ENCODE results near the gene KLK12. TPM values are rescaled to one million over a fixed set of nuclear protein-coding genes. Genes with fewer than 3 reads are reported as not detected.
A peak's percentile ranks its signal among the peaks of the same experiment; 100 is the strongest.

Gene KLK12
- total and polyA plus RNA-seq, 2 of the 13 experiments (the other 11 are each of a cell fraction or from before 2014, with no cell fraction given): not detected

DNA sequence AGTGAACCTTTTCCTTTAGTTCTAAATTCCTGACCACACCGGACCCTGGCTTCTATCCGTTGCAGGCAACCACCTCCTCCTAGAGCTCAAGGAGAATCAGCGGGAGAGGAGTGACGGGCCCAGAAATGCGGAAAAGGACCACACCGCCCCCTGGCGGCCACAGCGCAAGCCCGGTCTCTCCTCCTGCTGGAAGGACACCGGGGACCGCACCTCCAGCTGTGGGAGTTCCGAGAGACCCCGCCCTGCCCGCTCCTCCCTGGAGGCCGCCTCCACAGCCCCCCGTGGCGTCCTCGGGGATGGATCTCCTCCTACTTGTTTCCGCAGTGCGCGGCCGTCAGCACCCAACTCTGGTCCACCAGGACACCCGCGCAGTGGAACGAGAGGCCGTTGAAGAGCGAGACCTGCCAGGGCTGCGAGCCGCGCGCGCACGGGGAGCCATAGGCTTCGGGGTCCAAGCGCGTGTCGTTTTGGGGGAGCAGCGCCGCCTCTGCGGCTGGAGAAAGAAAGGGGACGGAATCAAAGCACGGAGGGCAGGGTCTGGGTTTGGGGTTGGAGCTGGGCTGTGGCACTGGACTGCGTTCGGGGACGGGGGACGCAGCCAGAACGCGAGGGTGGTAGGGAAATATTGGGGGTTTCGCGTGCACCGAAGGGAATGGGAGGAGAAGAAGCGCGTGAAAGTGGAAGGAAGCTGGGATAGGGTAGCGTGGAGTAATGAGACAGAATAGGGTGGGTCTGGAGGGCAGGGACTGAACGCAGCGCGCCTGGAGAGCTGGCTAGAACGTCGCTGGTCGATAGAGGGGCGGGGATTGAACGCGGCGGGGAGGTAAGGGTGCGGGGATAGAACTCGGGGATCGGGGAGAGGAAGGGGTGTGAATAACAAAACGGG lies 17.8 kb downstream of the KLK12 start (continued):
- TF ChIP-seq, protein P1, sequence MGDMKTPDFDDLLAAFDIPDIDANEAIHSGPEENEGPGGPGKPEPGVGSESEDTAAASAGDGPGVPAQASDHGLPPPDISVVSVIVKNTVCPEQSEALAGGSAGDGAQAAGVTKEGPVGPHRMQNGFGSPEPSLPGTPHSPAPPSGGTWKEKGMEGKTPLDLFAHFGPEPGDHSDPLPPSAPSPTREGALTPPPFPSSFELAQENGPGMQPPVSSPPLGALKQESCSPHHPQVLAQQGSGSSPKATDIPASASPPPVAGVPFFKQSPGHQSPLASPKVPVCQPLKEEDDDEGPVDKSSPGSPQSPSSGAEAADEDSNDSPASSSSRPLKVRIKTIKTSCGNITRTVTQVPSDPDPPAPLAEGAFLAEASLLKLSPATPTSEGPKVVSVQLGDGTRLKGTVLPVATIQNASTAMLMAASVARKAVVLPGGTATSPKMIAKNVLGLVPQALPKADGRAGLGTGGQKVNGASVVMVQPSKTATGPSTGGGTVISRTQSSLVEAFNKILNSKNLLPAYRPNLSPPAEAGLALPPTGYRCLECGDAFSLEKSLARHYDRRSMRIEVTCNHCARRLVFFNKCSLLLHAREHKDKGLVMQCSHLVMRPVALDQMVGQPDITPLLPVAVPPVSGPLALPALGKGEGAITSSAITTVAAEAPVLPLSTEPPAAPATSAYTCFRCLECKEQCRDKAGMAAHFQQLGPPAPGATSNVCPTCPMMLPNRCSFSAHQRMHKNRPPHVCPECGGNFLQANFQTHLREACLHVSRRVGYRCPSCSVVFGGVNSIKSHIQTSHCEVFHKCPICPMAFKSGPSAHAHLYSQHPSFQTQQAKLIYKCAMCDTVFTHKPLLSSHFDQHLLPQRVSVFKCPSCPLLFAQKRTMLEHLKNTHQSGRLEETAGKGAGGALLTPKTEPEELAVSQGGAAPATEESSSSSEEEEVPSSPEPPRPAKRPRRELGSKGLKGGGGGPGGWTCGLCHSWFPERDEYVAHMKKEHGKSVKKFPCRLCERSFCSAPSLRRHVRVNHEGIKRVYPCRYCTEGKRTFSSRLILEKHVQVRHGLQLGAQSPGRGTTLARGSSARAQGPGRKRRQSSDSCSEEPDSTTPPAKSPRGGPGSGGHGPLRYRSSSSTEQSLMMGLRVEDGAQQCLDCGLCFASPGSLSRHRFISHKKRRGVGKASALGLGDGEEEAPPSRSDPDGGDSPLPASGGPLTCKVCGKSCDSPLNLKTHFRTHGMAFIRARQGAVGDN (CRISPR knock-in tag; IDR thresholded peaks at IDR 0.05): peak; percentile 34
- TF ChIP-seq, protein P2, sequence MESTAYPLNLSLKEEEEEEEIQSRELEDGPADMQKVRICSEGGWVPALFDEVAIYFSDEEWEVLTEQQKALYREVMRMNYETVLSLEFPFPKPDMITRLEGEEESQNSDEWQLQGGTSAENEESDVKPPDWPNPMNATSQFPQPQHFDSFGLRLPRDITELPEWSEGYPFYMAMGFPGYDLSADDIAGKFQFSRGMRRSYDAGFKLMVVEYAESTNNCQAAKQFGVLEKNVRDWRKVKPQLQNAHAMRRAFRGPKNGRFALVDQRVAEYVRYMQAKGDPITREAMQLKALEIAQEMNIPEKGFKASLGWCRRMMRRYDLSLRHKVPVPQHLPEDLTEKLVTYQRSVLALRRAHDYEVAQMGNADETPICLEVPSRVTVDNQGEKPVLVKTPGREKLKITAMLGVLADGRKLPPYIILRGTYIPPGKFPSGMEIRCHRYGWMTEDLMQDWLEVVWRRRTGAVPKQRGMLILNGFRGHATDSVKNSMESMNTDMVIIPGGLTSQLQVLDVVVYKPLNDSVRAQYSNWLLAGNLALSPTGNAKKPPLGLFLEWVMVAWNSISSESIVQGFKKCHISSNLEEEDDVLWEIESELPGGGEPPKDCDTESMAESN (CRISPR knock-in tag; conservative IDR thresholded peaks at IDR 0.05): no peak
- no peak for TF ChIP-seq BCL6 (CRISPR knock-in tag; IDR thresholded peaks at IDR 0.05)
- no peak for TF ChIP-seq KLF15 (CRISPR knock-in tag; IDR thresholded peaks at IDR 0.05; ENCODE audit: borderline replicate concordance)
- TF ChIP-seq KDM1A (CRISPR knock-in tag; IDR thresholded peaks at IDR 0.05): no peak
- no peak for TF ChIP-seq HNRNPL (IDR thresholded peaks at IDR 0.05; ENCODE audit: low read depth, low read length)
- TF ChIP-seq ZNF335 (CRISPR knock-in tag; IDR thresholded peaks at IDR 0.05): no peak
- no peak for TF ChIP-seq ZNF230 (CRISPR knock-in tag; IDR thresholded peaks at IDR 0.05)
- TF ChIP-seq EHMT2 (IDR thresholded peaks at IDR 0.05; ENCODE audit: borderline replicate concordance, low read depth, low read length): no peak
- TF ChIP-seq, protein P3, sequence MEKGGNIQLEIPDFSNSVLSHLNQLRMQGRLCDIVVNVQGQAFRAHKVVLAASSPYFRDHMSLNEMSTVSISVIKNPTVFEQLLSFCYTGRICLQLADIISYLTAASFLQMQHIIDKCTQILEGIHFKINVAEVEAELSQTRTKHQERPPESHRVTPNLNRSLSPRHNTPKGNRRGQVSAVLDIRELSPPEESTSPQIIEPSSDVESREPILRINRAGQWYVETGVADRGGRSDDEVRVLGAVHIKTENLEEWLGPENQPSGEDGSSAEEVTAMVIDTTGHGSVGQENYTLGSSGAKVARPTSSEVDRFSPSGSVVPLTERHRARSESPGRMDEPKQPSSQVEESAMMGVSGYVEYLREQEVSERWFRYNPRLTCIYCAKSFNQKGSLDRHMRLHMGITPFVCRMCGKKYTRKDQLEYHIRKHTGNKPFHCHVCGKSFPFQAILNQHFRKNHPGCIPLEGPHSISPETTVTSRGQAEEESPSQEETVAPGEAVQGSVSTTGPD (CRISPR knock-in tag; IDR thresholded peaks at IDR 0.05): no peak
- TF ChIP-seq AGO2 (optimal IDR thresholded peaks at IDR 0.05; ENCODE audit: low read depth, low read length): no peak
- no peak for TF ChIP-seq RELA (CRISPR knock-in tag; IDR thresholded peaks at IDR 0.05)
- no peak for TF ChIP-seq SP1 (IDR thresholded peaks at IDR 0.05)
- TF ChIP-seq SP1 (CRISPR knock-in tag; IDR thresholded peaks at IDR 0.05): no peak
- peak; percentile 34 for TF ChIP-seq HNRNPLL (IDR thresholded peaks at IDR 0.05; ENCODE audit: low read depth, low read length, poor library complexity, severe bottlenecking)

Data from HepG2 (cell line).